Lower lobe of right lung (tissue), 2 donors: ENCODE measurements around the gene CTNND2. TPM values are rescaled to one million over a fixed set of nuclear protein-coding genes. Genes with fewer than 3 reads are reported as not detected.

Experiments used
- ATAC-seq, 2 donors: fragments of 200-7000 bp; cut with Tn5 transposase; one replicate each; pipeline ENCODE4 v1.9.1; 2020 to 2022; ENCODE audit warnings: mild to moderate bottlenecking in 2 of 2, moderate library complexity in 2 of 2
- DNase-seq: peaks from one replicate; pipeline ENCODE4 v3.0.0-alpha.2; 2020
- H3K27ac ChIP-seq: fragments of 200-600 bp; one replicate; pipeline ENCODE4 v1.8.0; 2022
- H3K27me3 ChIP-seq: fragments of 200-600 bp; one replicate; pipeline ENCODE4 v1.8.0; 2022; ENCODE audit warnings: low read depth
- H3K36me3 ChIP-seq: fragments of 200-600 bp; one replicate; pipeline ENCODE4 v1.8.0; 2022; ENCODE audit warnings: mild to moderate bottlenecking
- H3K4me1 ChIP-seq: fragments of 200-600 bp; one replicate; pipeline ENCODE4 v1.8.0; 2022
- H3K4me3 ChIP-seq: fragments of 200-600 bp; one replicate; pipeline ENCODE4 v1.8.0; 2022; ENCODE audit warnings: mild to moderate bottlenecking
- H3K9me3 ChIP-seq: fragments of 200-600 bp; one replicate; pipeline ENCODE4 v1.8.0; 2022
- CTCF ChIP-seq: fragments of 200-600 bp; IDR thresholded peaks from one replicate; pipeline ENCODE4 v1.8.0; 2022; ENCODE audit warnings: antibody characterized with exemption, mild to moderate bottlenecking
- intact Hi-C: fragments of 100-400 bp; cut with DNase I; formaldehyde crosslinking; loops from one replicate; pipeline ENCODE4 v1.11.0; 2022
- total RNA-seq: library from RNA; stranded (reverse); fragmentation: NEBNext Ultra II Directional; extraction: Animal tissue kit (Norgen Biotek cat#: 25700); gene quantifications from one replicate; pipeline ENCODE4 v1.2.1, GENCODE V29; 2021
- donor health status: DM: no; HTN: yes; CAD: no; lungs with severe emphysema.

Gene CTNND2
- total RNA-seq, 1 donor from 2014 or later, result 6.0 TPM

- no peaks in the 10 kb centered on the region for H3K36me3 ChIP-seq
- no peak for ATAC-seq
These were observed 145.9 kb downstream of the CTNND2 start for GRCh38 chr5:11758321-11758720.

DNA sequence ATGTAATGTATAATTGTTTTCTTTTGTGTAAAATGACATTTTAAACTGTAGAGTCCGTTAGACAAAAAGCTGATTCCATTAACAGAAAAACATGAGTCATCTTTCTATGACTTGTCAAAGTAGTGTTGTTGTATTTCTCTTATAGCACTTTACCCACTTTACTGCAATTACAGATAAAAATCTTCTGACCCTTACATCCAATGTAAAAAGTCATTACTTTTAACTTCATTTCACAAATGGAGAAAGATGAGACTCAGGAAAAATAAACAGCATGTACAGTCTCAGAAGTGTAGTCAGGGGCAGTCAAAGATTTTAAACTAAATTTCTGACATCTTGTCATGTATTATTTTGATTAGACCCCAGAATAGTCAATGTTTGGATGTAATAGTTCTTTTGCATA is 146.6 kb downstream of the CTNND2 start:
- DNase-seq (no peak), ATAC-seq (no peak)
- Histone ChIP-seq H3K4me1 (no peaks in the 10 kb centered on the region), H3K9me3 (no peaks in the 10 kb centered on the region), H3K36me3 (no peaks in the 10 kb centered on the region), H3K27me3 (no peaks in the 10 kb centered on the region), H3K4me3 (no peak overlapping the region), H3K27ac (no peak overlapping the region)
- intact Hi-C loops, result no loop called here
- no peak for TF ChIP-seq CTCF

More at GRCh38 chr5:11758321-11758720, 145.9 kb downstream of the CTNND2 start:
- H3K4me1 ChIP-seq, result no peaks in the 10 kb centered on the region
- H3K4me3 ChIP-seq, result no peak overlapping the region
- TF ChIP-seq CTCF, result no peak
- H3K9me3 ChIP-seq, result no peaks in the 10 kb centered on the region
- no peak overlapping the region for H3K27ac ChIP-seq
- intact Hi-C loops, result no loop called here
- no peaks in the 10 kb centered on the region for H3K27me3 ChIP-seq
- DNase-seq, result no peak

DNA sequence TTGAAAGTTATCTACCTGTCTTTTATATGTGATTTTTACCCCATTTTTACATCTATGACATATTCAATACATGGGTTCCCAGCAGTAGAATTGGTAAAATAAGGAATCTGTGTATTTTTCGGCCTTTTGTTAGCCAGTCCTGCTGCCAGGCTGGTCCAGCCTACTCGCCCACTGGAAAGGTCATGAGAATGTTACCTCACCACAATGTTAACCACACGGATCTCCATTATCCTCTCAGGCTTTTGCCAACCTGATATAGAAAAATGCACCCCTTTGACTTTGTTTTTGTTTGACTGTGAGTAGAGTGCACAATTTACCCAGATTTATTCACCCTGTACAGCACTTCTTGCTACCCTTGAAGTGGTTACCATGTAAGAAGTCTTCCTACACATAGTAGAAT is 167.2 kb downstream of the CTNND2 start:
- intact Hi-C loops, result no loop called here
- Histone ChIP-seq H3K9me3 (no peaks in the 10 kb centered on the region), H3K4me1 (no peaks in the 10 kb centered on the region), H3K4me3 (no peak overlapping the region), H3K36me3 (no peaks in the 10 kb centered on the region), H3K27ac (no peak overlapping the region), H3K27me3 (no peaks in the 10 kb centered on the region)
- ATAC-seq (no peak), DNase-seq (no peak)
- TF ChIP-seq CTCF, result no peak

GRCh38 chr5:11734369-11734768 is 169.9 kb downstream of the CTNND2 start:
- no peak for ATAC-seq
- no peaks in the 10 kb centered on the region for H3K27me3 ChIP-seq

DNA sequence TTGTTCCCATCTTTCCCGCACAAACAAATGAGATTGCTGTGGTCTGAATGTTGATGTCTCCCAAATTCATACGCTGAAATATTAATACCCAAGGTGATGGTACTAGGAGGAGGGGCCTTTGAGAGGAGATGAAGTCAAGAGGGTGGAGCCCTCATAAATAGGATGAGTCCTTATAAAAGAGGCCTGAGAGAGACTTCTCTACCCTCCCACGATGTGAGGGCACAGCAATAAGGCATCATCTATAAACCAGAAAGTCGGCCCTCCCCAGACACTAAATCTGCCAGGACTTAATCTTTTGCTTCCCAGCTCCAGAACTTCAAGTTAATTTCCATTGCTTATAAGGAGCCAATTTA is 170.4 kb downstream of the CTNND2 start:
- H3K4me1 ChIP-seq, result no peaks in the 10 kb centered on the region
- H3K9me3 ChIP-seq, result no peaks in the 10 kb centered on the region
- H3K36me3 ChIP-seq, result no peaks in the 10 kb centered on the region
- no peaks in the 10 kb centered on the region for H3K27me3 ChIP-seq
- intact Hi-C loops, result no loop called here
- no peak for DNase-seq
- H3K4me3 ChIP-seq, result no peak overlapping the region
- H3K27ac ChIP-seq, result no peak overlapping the region
- no peak for ATAC-seq
- TF ChIP-seq CTCF, result no peak

More at GRCh38 chr5:11734369-11734768, 169.9 kb downstream of the CTNND2 start:
- no peak for DNase-seq
- Histone ChIP-seq H3K4me1 (no peaks in the 10 kb centered on the region), H3K27ac (no peak overlapping the region), H3K9me3 (no peaks in the 10 kb centered on the region), H3K4me3 (no peak overlapping the region), H3K36me3 (no peaks in the 10 kb centered on the region)
- intact Hi-C loops, result no loop called here
- no peak for TF ChIP-seq CTCF
